Astrocyte of the cerebellum (primary cell): ENCODE results near the gene TMED5.
"Not testable (repeated sequence)": the region's sequence is repeated elsewhere in the genome, so short reads cannot be mapped to it uniquely, and the experiment has no call there.

ENCODE experiments used
- DNase-seq: peaks from one replicate; pipeline ENCODE4 v3.0.0-alpha.2; 2011; ENCODE audit warnings: low read depth
- H3K4me3 ChIP-seq: 2 replicates; pipeline ENCODE4 v1.5.1; 2011; ENCODE audit warnings: mild to moderate bottlenecking, low read depth, low read length, moderate library complexity
- CTCF ChIP-seq: IDR thresholded peaks from 2 replicates; pipeline ENCODE4 v1.5.1; 2012; ENCODE audit warnings: low read length, low read depth, moderate library complexity, mild to moderate bottlenecking; ENCODE audit errors: missing control alignments
- in situ Hi-C: cut with HindIII; loops from 2 replicates; pipeline ENCODE4 v1.10.0; 2017; ENCODE audit warnings: low sequenced_read_pairs

The TMED5 gene

DNA sequence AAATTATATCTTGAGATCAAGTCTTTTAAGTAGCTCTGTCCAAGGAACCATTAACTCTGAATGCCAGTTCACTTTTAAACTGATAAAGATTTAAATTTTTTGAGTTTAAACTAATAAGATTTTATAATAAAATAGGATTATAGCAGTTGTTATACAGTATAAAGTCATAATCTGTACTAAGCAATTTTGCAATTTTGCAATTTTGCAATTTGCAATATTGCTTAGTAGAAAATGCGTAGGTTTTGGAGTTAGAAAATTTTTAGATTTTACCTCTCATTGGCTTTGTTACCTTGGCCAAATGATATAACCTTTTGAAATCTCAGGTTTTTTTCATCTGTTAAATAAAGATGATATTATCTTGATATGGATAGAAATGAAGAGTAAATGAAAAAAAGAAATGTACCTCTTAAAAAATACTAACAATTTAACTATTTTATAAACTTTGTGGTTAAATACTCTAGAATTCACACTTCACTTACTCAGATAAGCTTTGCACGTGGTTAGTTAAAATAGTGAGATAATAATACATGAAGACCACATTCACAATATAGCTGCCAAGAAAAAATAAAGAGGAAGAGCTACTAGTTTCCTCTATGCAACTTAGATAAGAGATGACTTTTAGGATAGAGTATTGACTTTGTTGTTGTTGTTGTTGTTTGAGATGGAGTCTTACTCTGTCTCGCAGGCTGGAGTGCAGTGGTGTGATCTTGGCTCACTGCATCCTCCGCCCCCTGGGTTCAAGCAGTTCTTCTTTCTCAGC lies 14.2 kb upstream of the TMED5 start:
- in situ Hi-C loops, result no loop called here
- no peak overlapping the region for H3K4me3 ChIP-seq
- DNase-seq, result no peak
- no peak for TF ChIP-seq CTCF

- no peak for TF ChIP-seq CTCF
- in situ Hi-C loops, result no loop called here
- DNase-seq, result no peak
- no peak overlapping the region for H3K4me3 ChIP-seq
Observed at GRCh38 chr1:93190432-93190831, 10.2 kb upstream of the TMED5 start.

DNA sequence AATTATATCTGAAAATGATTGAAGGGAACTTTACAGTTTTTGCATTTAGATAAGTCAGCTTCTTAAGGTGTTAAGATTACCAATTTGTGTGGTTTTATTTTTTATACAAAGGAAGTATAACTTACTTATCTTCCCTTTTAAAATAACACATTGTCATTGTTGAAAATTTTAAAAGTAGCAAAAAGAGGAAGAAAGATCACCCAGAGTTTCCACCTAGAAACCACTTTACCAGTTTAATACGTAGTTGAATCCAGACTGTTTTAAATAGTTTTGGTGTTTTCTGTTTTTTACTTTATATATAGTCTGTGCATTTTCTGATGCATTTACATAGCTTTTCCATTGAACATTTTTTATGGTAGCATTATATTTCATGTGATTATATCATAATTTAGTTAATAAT lies 6.5 kb upstream of the TMED5 start:
- no peak overlapping the region for H3K4me3 ChIP-seq
- in situ Hi-C loops, result no loop called here
- no peak for DNase-seq
- no peak for TF ChIP-seq CTCF

- TF ChIP-seq CTCF, result no peak
- H3K4me3 ChIP-seq, result peak within 1 kb of the TSS; percentile 82
- in situ Hi-C loops, result no loop called here
- no peak for DNase-seq
Observed at GRCh38 chr1:93180723-93181613, 755 bp upstream of the TMED5 start, which contains the start of gene CCDC18. Gene CCDC18 (plus strand): TSS chr1:93180724. CDS start chr1:93183362, 2,638 bp downstream.

DNA sequence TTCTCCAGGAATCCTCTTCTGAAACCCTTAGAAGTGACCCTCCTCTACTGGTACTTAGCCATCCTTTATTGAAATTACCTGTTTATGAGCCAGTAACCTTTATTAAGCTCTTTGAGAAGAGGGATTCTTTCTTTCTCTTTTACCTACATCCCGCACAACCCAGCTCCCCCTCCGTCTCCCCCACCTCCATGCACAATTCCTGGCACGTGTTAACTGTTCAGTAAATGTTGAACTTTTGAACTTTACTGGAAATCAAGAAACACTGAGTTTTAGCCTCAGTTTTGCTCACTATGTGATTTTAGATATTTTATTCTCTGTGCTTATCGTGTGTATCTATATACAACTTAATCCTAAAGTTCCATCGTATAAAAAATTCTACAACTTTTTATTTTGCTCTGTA lies 1.8 kb downstream of the TMED5 start:
- in situ Hi-C loops, result no loop called here
- no peak for TF ChIP-seq CTCF
- no peak for DNase-seq
- H3K4me3 ChIP-seq, result peak overlapping the region; percentile 82

- peak overlapping the region; percentile 82 for H3K4me3 ChIP-seq
- no peak for DNase-seq
- TF ChIP-seq CTCF, result no peak
- in situ Hi-C loops, result no loop called here
Observed at GRCh38 chr1:93177991-93178390, 2.2 kb downstream of the TMED5 start.

DNA sequence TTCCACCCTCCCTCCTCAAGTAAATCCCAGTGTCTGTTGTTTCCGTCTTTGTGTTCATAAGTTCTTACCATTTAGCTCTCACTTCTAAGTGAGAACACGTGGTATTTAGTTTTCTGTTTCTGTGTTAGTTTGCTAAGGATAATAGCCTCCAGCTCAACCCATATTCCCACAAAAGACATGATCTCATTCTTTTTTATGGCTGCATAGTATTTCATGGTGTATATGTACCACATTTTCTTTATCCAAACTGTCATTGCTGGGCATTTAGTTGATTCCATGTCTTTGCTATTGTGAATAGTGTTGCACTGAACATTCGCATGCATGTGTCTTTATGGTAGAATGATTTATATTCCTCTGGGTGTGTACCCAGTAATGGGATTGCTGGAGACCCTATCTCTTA lies 5.6 kb downstream of the TMED5 start:
- in situ Hi-C loops, result loop anchor here (5.0 kb wide), 1 partner anchor 87 kb away; no protein-coding TSS in a partner anchor
- not testable (repeated sequence) for DNase-seq, H3K4me3 ChIP-seq
